Panc1 (cell line): Measurements from ENCODE around the gene TPRN.

Source experiments
- CTCF ChIP-seq: fragments of 450-650 bp; IDR thresholded peaks from 2 replicates; pipeline ENCODE4 v1.5.1; 2017; ENCODE audit warnings: mild to moderate bottlenecking
- POLR2AphosphoS5 ChIP-seq: IDR thresholded peaks from 2 replicates; pipeline ENCODE4 v1.6.1; 2012; ENCODE audit warnings: mild to moderate bottlenecking, low read depth, low read length, moderate library complexity
- REST ChIP-seq, 2 experiments: IDR thresholded peaks; 2 replicates each; pipeline ENCODE4 v1.6.1; 2011 to 2012; ENCODE audit warnings: low read depth in 2 of 2, control low read depth in 1 of 2, low read length in 1 of 2, mild to moderate bottlenecking in 1 of 2, moderate library complexity in 1 of 2; ENCODE audit not compliant: insufficient read depth in 1 of 2
- TCF7L2 ChIP-seq: IDR thresholded peaks from 2 replicates; pipeline ENCODE4 v1.6.1; 2011; ENCODE audit warnings: mild to moderate bottlenecking, low read depth, low read length, inconsistent platforms

- no peak; the same call in 1 of the 2 replicates for TF ChIP-seq CTCF
- TF ChIP-seq REST (IDR thresholded peaks at IDR 0.05; ENCODE audit: insufficient read depth in 1 of 2, low read depth in 2 of 2, low read length in 1 of 2) = no peak
- TF ChIP-seq POLR2AphosphoS5 = no peak
- no peak for TF ChIP-seq TCF7L2
These were observed 37.8 kb downstream of the TPRN start for GRCh38 chr9:137162505-137163364.
